ENCODE data around the gene TAS2R7.
"Not testable (repeated sequence)": the region's sequence is repeated elsewhere in the genome, so short reads cannot be mapped to it uniquely, and the experiment has no call there.

TAS2R7 gene

GRCh38 chr12:10802587-10802986 lies at the start of gene TAS2R7:
TAS2R7 (minus strand) TSS chr12:10802627; CDS start chr12:10802570, 57 bp downstream.
- no peak for DNase-seq (ENCODE audit: low read depth, low spot score)

- DNase-seq (ENCODE audit: low read depth, low spot score), result no peak
These were observed 48.9 kb upstream of the TAS2R7 start for GRCh38 chr12:10851243-10851858.

GRCh38 chr12:10849425-10849878 lies 47.0 kb upstream of the TAS2R7 start, which contains the start of gene PRR4:
PRR4 (minus strand) TSS chr12:10849475; CDS start chr12:10849437, 38 bp downstream.
- DNase-seq (ENCODE audit: low read depth, low spot score), result no peak

- no peak for DNase-seq (ENCODE audit: low read depth, low spot score)
These were observed 45.3 kb upstream of the TAS2R7 start for GRCh38 chr12:10847744-10848143.

- no peak for DNase-seq (ENCODE audit: low read depth, low spot score)
These were observed 40.4 kb upstream of the TAS2R7 start for GRCh38 chr12:10842862-10843261.

- DNase-seq (ENCODE audit: low read depth, low spot score), result no peak
These were observed 36.0 kb upstream of the TAS2R7 start for GRCh38 chr12:10838461-10838860.

GRCh38 chr12:10829994-10830393 lies 27.6 kb upstream of the TAS2R7 start:
- no peak for DNase-seq (ENCODE audit: low read depth, low spot score)

- DNase-seq (ENCODE audit: low read depth, low spot score), result no peak
These were observed 23.8 kb upstream of the TAS2R7 start, which contains the start of gene TAS2R10 for GRCh38 chr12:10826258-10826657. TAS2R10 (minus strand) TSS chr12:10826358; CDS start chr12:10826269, 89 bp downstream.

GRCh38 chr12:10824957-10825356 lies 22.5 kb upstream of the TAS2R7 start:
- no peak for DNase-seq (ENCODE audit: low read depth, low spot score)

GRCh38 chr12:10811883-10812536 lies 9.6 kb upstream of the TAS2R7 start:
- no peak for DNase-seq (ENCODE audit: low read depth, low spot score)

- DNase-seq (ENCODE audit: low read depth, low spot score), result no peak
These were observed 7.6 kb upstream of the TAS2R7 start, which contains the start of gene TAS2R9 for GRCh38 chr12:10810068-10810467. TAS2R9 (minus strand) TSS chr12:10810168; CDS start chr12:10810075, 93 bp downstream.

GRCh38 chr12:10807186-10807585 lies 4.8 kb upstream of the TAS2R7 start, which contains the start of gene TAS2R8:
TAS2R8 (minus strand) TSS chr12:10807286; CDS start chr12:10806980, 306 bp downstream.
- no peak for DNase-seq (ENCODE audit: low read depth, low spot score)

GRCh38 chr12:10801741-10802140 lies 686 bp downstream of the TAS2R7 start:
- no peak for DNase-seq (ENCODE audit: low read depth, low spot score)

GRCh38 chr12:10794222-10794621 lies 8.2 kb downstream of the TAS2R7 start:
- DNase-seq (ENCODE audit: low read depth, low spot score), result no peak

GRCh38 chr12:10791769-10792168 lies 10.7 kb downstream of the TAS2R7 start:
- DNase-seq (ENCODE audit: low read depth, low spot score), result not testable (repeated sequence)

GRCh38 chr12:10783252-10783651 lies 19.2 kb downstream of the TAS2R7 start:
- no peak for DNase-seq (ENCODE audit: low read depth, low spot score)

- DNase-seq (ENCODE audit: low read depth, low spot score), result no peak
These were observed 23.3 kb downstream of the TAS2R7 start for GRCh38 chr12:10779103-10779502.

GRCh38 chr12:10771132-10771733 lies 31.2 kb downstream of the TAS2R7 start:
- no peak for DNase-seq (ENCODE audit: low read depth, low spot score)

GRCh38 chr12:10759657-10760056 lies 42.8 kb downstream of the TAS2R7 start:
- no peak for DNase-seq (ENCODE audit: low read depth, low spot score)

GRCh38 chr12:10756194-10756593 lies 46.2 kb downstream of the TAS2R7 start:
- no peak for DNase-seq (ENCODE audit: low read depth, low spot score)

GRCh38 chr12:10753059-10753458 lies 49.4 kb downstream of the TAS2R7 start:
- DNase-seq (ENCODE audit: low read depth, low spot score), result no peak
